Effector CD4-positive, alpha-beta T cell (primary cell): ENCODE results near the gene ZNF764.

Experiments used
- DNase-seq: peaks from one replicate; pipeline ENCODE4 v3.0.0-alpha.2; 2020

ZNF764 gene

GRCh38 chr16:30569746-30570635, 11.8 kb upstream of the ZNF764 start:
- no peak for DNase-seq

- no peak for DNase-seq
These were observed 11.1 kb upstream of the ZNF764 start for GRCh38 chr16:30569281-30569680.

GRCh38 chr16:30567991-30568638, 9.9 kb upstream of the ZNF764 start:
- peak; percentile 34 for DNase-seq

GRCh38 chr16:30567160-30567990, 9.2 kb upstream of the ZNF764 start:
- DNase-seq, result peak; percentile 51

- DNase-seq, result no peak
These were observed 8.4 kb upstream of the ZNF764 start for GRCh38 chr16:30566531-30566930.

GRCh38 chr16:30565984-30566383, 7.8 kb upstream of the ZNF764 start:
- no peak for DNase-seq

GRCh38 chr16:30565526-30565925, 7.4 kb upstream of the ZNF764 start:
- no peak for DNase-seq

GRCh38 chr16:30562021-30562420, 3.8 kb upstream of the ZNF764 start:
- no peak for DNase-seq

GRCh38 chr16:30561089-30561816, 3.1 kb upstream of the ZNF764 start:
- no peak for DNase-seq

GRCh38 chr16:30559690-30560089, 1.5 kb upstream of the ZNF764 start:
- DNase-seq, result no peak

- DNase-seq, result no peak
These were observed 709 bp upstream of the ZNF764 start for GRCh38 chr16:30558789-30559377.

GRCh38 chr16:30557707-30557956, 542 bp downstream of the ZNF764 start:
- DNase-seq, result no peak

- DNase-seq, result no peak
These were observed 2.1 kb downstream of the ZNF764 start for GRCh38 chr16:30556125-30556473.

GRCh38 chr16:30555315-30556124, 2.7 kb downstream of the ZNF764 start:
- DNase-seq, result no peak

- no peak for DNase-seq
These were observed 3.4 kb downstream of the ZNF764 start for GRCh38 chr16:30554557-30555314.

- DNase-seq, result no peak
These were observed 4.7 kb downstream of the ZNF764 start for GRCh38 chr16:30553393-30553899.

- no peak for DNase-seq
These were observed 5.2 kb downstream of the ZNF764 start for GRCh38 chr16:30552956-30553355.

GRCh38 chr16:30551781-30552180, 6.4 kb downstream of the ZNF764 start:
- peak; percentile 66 for DNase-seq

- no peak for DNase-seq
These were observed 9.5 kb downstream of the ZNF764 start for GRCh38 chr16:30548416-30549253.

- DNase-seq, result no peak
These were observed 12.1 kb downstream of the ZNF764 start for GRCh38 chr16:30546115-30546514.
